Measurements from ENCODE around the gene F2R.
"Not testable (repeated sequence)": the region's sequence is repeated elsewhere in the genome, so short reads cannot be mapped to it uniquely, and the experiment has no call there.

F2R gene

DNA sequence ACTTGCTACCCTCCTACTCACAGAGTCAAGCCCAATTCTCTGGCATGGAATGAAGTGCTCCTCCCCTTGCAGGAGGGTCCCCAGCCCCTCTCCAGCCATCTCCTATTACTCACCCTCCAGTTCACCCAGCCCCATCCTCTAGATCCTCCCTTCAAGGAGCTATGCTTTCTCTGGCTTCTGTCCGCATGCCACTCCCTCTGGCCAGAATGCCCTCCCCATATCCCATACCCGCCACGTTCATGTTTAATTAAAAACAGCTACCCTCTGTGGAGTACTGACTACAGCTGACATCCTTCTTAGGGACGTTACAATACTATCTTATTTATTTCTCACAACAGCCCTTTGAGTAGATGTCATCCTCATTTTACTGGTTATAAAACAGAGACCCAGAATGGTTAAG is 3.0 kb downstream of the F2R start:
- no peak for DNase-seq (ENCODE audit: low read depth)

DNA sequence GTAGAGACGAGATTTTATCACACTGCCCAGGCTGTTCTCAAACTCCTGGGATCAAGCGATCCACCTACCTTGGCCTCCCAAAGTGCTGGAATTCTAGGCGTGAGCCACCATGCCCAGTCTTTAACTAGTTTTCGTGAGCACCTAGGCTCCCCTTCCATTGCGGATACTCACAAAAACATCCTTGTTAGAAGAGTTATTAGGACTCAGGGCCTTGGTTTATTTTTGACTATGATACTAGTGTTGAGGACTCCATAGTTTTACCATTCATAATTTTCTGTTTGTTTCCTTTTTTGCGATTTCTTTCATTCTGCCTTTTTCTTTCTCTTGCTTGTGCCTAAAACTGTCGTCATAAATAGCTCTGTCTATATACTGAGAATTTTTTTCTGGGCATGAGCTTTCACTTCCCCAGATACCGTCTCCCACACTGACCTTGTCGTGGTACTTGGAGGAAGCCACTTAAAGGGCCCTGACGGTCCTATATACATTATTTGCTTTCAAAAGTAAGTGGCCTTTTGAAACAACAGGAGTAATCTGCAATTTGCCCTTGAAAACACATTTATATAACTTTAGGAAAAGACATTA is 5.2 kb downstream of the F2R start:
- no peak for DNase-seq (ENCODE audit: low read depth)

DNA sequence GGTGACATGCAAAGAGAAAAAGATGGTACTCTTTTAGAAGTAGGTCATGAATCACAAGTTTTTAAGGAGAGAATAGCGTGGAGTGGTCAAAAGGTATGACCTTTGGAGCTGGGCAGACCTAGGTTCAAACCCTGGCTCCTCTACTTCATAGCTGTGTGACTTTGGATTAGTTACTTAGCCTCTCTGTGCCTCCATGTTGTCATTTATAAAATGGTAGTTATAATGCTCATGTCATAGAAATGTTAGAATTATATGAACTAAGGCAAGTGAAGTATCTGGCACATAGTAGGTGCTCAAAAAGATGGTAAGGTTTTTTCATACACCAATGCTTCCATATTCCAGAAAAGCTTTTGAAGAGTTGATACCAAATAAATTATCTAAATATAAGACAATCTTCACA is 7.3 kb downstream of the F2R start:
- no peak for DNase-seq (ENCODE audit: low read depth)

DNA sequence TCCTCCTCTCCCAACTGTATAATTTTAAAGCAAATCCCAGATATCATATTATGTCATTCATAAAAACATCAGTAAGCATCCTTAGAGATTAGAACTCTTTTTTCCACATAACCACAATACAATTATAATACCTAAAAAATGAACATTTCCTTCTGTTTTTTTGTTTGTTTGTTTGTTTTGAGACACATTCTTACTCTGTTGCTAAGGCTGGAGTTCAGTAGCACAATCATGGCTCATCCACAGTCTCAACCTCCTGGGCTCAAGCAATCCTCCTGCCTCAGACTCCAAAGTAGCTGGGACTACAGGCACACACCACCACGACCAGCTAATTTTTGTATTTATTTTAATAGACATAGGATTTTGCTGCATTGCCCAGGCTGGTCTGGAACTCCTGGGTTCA is 8.0 kb downstream of the F2R start:
- DNase-seq (ENCODE audit: low read depth): no peak

DNA sequence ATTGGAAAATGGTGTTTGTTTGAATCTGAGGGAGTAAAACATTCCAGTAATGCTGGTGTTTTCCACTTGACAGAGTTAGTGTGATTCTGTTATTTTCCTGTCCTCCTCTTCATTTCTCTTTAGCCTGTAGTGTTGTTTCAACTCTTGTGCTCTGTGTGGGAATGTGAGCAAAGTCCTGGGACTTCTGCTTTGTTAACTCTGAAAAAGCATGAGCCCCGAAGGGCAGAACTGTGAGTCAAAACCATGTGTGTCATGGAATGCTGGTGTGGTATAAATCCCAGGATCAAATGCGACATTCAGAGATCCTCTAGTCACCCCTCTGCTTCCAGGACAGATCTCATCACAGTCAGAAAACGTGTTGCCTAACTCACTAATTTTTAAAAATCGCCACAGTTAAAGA is 8.9 kb downstream of the F2R start:
- no peak for DNase-seq (ENCODE audit: low read depth)

DNA sequence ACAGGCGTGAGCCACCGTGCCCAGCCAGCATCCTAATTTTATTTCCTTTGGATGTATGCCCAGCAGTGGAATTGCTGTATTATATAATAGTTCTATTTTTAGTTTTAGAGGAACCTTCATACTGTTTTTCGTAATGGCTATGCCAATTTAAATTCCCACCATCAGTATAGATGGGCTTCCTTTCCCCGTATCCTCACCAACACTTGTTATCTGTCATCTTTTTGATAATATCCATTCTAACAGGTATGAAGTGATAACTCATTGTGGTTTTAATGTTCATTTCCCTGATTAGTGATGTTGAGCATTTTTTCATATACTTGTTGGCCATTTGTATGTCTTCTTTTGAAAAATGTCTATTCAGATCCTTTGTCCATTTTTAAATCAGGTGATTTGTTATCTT is 13.0 kb downstream of the F2R start:
- no peak for DNase-seq (ENCODE audit: low read depth)

DNA sequence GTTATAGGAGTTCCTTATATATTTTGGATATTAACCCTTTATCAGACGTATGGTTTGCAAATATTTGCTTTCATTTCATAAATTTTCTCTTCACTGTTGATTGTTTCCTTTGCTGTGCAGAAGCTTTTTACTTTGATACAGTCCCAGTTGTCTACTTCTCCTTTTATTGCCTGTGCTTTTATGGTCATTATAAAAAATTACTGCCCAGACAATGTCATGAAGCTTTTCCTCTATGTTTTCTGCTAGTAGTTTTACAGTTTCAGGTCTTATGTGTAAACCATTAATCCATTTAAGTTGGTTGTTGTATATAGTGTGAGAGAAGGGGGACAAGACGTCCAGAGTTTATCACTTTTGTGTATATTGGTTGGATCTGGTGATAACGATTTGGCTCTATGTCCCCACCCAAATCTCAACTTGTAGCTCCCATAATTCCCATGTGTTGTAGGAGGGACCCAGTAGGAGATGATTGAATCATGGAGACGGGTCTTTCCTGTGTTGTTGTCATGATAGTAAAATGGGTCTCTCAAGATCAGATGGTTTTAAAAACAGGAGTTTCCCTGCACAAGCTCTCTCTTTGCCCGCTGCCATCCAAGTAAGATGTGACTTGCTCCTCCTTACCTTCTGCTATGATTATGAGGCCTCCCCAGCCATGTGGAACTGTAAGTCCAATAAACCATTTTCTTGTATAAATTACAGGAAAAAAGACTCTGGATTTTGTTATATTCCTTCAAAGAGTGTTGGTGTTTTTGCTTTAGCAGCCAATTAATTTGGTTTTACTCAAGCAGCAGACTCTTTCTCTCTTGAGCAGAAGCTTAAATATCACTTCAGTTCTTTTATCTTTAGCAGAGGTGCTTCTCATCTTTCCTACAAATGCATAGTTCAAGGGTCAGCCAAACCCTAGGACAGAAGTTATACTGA is 13.7 kb downstream of the F2R start:
- no peak for DNase-seq (ENCODE audit: low read depth)

DNA sequence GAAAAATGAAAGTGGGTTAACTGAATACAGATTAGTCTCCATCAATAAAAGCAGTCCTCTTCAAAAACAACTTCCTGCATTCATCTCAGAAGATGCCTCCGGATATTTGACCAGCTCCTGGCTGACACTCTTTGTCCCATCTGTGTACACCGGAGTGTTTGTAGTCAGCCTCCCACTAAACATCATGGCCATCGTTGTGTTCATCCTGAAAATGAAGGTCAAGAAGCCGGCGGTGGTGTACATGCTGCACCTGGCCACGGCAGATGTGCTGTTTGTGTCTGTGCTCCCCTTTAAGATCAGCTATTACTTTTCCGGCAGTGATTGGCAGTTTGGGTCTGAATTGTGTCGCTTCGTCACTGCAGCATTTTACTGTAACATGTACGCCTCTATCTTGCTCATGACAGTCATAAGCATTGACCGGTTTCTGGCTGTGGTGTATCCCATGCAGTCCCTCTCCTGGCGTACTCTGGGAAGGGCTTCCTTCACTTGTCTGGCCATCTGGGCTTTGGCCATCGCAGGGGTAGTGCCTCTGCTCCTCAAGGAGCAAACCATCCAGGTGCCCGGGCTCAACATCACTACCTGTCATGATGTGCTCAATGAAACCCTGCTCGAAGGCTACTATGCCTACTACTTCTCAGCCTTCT is 16.6 kb downstream of the F2R start:
- DNase-seq (ENCODE audit: low read depth): no peak

DNA sequence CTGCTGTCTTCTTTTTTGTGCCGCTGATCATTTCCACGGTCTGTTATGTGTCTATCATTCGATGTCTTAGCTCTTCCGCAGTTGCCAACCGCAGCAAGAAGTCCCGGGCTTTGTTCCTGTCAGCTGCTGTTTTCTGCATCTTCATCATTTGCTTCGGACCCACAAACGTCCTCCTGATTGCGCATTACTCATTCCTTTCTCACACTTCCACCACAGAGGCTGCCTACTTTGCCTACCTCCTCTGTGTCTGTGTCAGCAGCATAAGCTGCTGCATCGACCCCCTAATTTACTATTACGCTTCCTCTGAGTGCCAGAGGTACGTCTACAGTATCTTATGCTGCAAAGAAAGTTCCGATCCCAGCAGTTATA is 17.1 kb downstream of the F2R start:
- peak; percentile 26 for DNase-seq (ENCODE audit: low read depth)

DNA sequence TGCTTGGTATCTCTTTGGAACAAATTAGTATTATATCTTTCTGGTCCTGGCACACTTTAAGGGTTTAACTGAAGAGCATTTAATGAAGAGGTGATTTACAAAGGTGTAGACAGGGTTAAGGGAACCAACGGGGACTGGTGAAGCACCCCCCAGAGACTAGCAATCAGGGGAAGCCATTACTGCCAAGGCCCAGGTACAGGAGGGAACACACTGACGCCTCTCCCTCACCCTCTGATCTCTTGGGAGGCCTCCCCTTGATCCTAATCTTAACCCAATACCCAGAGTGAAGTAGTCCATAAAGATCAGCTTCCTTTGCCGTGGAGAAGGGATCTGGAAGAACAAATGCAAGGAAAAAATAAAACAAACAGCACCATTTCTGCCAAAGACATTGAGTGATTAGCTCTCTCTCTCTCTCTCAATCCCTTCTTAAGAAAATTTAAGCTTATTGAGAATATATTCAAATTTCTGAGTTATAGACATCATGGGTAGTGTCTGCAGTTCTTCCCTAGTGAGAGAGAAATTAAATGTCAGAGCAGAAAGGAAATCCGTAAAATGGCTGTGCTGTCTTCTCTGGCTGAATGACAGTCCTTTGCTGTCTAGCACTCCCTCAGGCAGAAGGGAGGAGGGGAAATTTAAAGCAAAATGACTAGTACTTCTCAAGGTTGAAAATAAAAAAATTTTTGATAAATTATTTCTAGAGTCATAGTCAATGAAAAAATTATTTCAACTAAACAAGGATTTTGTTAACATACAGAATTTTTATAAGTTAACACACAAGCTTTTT is 20.0 kb downstream of the F2R start:
- no peak for DNase-seq (ENCODE audit: low read depth)

DNA sequence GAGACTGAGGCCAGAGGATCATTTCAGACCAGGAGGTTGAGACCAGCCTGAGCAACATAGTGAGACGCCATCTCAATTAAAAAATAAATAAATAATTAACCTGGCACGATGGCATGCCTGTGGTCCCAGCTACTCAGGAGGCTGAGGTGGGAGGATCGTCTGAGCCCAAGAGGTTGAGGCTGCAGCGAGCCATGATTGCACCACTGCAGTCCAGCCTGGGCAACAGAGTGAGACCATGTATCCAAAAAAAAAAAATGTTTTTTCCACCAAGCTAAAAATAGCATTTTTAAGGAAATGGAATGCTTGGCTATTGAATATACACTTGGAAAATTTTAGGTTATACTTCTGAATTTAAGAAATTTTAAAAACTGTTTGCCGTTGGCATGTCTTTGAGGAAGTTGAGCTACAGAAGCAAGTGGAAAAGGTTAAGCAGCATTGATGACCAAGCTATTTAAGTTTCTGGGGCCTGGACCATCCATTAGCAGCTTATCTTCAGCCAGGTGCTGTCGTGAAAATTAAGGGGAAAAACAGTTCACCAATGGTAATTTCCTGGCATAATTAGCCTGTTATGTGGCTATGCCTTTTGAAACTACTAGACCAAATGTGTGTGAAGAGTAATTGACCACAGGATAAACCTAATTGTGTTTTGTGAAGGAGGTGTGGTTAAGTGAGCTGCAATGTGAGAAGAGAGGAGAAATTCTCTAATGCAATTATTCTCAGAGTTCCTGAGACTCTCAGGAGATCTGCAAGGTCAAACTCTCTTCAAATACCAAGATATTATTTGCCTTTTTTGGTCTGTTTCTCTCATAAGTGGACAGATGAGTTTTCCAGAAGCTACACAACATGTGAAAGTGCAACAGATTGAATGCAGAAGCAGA is 21.0 kb downstream of the F2R start:
- DNase-seq (ENCODE audit: low read depth): no peak

DNA sequence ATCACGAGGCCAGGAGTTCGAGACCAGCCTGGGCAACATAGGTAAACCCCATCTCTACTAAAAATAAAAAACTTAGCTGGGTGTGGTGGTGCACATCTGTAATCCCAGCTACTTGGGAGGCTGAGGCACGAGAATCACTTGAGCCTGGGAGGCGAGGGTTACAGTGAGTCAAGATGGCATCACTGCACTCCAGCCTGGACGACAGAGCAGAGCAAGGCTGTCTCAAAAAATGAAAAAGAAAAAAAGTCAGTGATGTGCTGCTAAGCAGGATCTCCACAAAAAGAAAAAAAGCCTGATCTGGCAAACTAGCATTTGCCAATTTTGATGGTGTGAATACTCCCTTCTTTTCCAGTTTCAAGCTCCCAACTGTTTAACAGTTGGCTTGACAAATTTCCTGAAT is 21.9 kb downstream of the F2R start:
- no peak for DNase-seq (ENCODE audit: low read depth)

DNA sequence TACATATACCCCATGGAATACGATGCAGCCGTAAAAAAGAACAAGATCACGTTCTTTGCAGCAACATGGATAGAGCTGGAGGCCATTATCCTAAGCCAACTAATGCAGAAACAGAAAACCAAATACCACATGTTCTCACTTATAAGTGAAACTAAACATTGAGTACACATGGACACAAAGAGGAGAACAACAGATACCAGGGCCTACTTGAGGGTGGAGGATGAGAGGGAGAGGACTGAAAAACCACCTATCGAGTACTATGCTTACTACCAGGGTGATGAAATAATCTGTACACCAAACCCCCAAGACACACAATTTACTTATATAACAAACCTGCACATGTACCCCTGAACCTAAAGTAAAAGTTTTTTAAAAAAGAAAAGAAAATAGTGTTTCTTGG is 25.6 kb downstream of the F2R start:
- DNase-seq (ENCODE audit: low read depth): not testable (repeated sequence)

DNA sequence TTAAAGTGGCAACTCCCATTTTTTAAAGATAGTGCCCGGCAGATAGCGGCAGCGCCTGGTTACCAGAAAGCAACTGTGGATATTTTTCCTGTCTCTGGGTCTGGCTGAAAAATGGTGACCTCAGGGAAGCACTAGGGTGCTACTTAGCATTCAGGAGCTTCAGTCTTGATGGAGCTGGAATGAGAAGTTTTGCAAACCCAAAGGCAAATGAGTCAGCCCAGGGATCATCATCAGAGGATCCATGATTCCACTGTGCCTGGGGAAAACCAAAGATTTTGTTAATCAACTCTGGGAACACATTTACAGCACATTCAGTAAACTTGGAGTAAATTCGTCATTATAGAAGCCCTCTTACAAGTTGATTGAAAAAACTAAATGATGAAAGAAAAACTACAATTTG is 26.7 kb downstream of the F2R start:
- no peak for DNase-seq (ENCODE audit: low read depth)

DNA sequence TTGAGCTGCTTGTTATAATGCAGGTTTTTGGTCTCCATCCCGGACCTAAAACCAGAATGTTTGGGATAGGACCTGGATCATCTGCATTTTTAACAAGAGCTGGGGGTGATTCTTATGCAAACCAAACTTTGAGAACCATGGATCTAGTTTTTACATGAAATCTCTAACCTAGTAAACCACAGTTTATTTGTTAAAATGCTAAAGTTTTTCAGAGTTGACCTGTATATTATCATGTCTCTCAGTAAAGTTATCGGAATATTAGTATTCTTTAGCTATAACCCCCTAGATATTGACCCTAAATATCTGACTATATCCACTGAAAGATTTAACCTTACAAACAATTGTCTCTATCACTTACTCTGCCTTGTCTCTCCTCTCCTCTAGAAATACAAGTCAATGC is 28.7 kb downstream of the F2R start:
- no peak for DNase-seq (ENCODE audit: low read depth)

DNA sequence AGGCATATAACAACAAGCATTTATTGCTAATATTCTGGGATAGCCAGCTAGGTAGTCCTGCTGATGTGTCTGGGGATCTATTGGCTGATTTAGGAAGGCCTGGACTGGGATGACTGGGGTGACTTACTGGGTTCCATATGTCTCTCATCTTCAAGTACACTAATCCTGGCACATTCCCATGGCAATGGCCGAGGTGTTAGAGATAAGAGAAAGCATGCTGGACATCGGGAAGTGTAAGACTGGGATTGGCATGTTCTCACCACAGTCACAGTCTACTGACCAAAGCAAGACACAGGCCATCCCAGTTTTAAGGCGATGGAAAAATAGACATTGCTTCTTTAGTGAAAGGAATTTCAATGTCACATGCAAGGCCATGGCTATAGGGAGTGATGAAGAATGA is 29.7 kb downstream of the F2R start:
- no peak for DNase-seq (ENCODE audit: low read depth)

DNA sequence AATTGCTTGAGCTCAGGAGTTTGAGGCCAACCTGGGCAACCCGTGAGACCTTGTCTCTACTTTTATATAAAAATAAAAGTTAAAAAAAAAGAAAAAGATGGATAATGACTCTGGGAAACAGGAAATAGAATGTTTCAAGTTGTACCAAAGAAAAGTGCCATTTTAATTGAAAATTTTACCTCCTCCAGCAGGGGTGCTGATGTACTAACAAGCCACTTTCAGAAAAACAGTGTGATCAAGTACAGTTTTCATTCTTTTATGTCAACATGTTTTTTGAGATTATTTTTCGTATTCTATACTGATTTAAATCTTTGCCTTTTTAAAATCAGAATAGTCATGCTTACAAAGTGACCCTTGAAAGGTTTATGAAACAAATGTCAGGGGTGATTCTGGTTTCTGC is 30.8 kb downstream of the F2R start:
- DNase-seq (ENCODE audit: low read depth): no peak

DNA sequence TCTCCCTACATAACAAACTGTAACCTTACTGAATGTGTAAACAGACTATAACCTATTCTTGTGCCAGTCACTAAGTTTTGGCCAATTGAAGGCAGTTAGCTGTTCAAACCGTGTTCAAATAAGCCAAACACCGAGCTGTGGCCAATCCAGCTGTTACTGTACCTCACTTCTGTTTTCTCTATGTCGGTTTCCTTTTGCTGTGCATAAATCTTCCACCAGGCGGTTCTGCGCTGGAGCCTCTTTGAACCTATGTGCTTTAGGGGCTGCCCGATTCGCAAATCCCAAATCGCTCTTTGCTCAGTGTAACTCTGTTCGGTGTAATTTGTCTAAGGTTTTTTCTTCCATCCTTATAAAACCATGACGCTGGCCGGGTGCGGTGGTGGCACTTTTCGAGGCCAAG is 31.8 kb downstream of the F2R start:
- no peak for DNase-seq (ENCODE audit: low read depth)

DNA sequence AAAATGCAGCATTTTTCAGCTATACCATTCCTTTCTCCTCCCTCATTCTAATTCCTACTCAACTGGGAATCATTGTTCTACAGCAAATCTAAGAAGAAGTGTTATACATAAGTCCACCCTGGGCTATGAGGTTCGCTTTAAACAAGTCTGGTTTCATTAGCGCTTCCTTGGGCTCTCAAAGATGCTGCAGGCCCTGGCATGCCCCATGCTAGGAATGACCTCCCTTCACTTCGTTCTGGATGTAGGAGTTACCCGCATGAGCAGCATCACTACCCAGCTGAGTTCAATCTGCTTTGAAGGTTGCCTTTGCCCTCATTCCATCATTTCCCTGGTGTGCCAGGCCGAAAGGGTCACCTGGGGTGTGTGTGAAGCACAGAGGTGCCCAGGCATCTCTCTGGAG is 35.4 kb downstream of the F2R start:
- no peak for DNase-seq (ENCODE audit: low read depth)

DNA sequence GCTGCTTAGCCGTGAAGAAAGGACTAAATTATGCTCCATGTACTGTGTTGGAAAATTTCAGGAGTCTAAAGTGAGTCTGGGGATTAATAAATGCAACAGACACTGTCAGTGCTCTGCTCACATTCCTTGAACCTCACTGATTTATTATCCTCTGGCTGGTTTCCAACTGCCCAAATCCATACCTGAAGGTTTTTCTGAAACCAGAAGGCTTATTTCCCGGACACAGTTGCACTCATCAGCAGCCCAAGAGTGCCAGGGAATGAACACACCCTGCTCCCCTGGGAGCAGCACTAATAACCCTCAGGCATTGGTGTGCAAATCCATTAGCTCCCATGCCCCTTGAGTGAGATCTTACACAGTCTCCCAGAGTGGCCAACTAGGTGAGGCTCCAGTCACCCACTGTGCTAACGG is 38.7 kb downstream of the F2R start:
- DNase-seq (ENCODE audit: low read depth): no peak

DNA sequence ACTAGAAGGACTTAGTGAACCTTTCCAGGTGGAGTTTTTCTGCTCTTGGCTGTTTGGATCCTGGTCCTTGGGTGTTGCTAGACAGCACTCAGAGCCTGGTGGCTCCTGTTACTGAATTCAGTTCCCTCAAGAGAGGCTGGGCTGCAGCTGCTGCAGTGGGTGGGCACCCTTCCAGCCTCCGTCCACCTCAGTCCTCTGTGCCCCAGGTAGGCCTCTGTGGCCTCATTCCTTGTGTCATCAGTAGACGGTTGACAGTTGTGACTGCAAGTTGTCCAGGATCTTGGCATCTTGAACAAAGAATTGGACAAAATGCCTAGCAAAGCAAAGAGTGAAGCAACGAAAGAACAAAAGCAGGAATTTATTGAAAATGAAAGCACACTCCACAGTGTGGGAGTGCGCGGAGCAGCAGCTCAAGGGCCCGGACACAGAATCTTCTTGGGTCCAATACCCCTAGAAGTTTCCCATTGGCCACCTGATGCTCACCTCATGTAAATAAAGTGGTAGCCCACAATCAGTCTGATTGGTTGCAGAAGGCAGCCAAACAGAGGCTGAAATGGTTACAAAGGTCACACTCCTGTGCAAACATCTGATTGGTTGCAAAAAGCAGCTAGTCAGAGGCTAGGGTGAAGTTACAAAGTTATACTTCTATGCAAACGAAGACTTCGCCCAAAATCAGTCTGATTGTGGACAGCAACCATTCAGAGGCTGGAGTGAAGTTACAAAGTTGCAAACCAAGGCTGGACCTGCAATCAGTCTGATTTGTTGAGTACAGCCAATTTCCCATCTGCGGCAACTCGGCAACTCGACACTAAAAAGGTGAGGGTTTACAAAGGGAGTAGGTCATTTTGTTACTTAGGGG is 40.1 kb downstream of the F2R start:
- no peak for DNase-seq (ENCODE audit: low read depth)
